ENCODE data around the gene THG1L.
A peak's percentile ranks its signal among the peaks of the same experiment; 100 is the strongest.

The THG1L gene

GRCh38 chr5:157729858-157730257, 1.4 kb upstream of the THG1L start:
- no peak for DNase-seq

DNA sequence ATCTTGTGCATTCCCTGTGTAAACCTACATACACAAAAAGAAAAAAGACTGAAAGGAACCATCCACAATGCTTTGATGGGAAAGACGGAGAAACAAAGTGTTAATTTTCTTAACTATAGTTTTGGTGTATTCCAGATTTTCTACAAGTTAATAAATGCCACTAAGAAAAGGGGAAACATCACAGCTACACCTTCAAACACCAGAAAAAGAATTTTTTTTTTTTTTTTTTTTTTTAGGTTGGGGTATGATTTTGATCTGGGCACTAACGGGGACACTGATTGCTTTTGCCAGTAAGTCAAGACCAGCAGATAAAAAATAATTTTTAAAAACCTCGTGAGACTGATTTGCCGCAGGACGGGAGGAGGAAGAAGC, 334 bp upstream of the THG1L start:
- no peak for DNase-seq

- no peak for DNase-seq
These were observed 902 bp downstream of the THG1L start for GRCh38 chr5:157732130-157732514.

DNA sequence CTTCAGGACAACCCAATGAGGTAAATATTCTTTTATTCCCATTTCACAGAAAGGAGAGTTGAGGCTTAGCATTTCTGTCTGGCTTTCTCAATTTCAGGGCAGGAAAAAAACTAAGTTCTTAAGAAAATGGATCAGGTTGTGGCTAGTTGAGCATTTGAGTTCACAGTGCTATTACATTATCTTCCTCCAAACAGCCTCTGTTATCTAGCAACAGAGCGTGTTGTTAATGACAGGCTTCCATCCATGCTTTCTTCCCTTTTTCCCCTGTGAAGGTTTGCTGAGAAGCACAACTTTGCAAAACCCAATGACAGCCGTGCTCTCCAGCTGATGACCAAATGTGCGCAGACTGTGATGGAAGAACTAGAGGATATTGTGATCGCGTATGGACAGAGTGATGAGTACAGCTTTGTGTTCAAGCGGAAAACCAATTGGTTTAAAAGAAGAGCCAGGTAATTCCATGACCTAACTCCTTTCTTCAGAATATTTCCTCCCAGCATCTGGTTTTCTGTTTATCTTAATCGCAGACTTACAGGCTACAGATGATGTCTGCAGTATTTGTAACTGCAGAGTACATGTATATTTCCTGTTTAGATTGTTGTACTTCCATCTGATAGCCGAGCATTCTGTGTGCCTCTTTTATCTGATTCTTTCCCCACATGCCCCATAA, 1.5 kb downstream of the THG1L start:
- no peak for DNase-seq

DNA sequence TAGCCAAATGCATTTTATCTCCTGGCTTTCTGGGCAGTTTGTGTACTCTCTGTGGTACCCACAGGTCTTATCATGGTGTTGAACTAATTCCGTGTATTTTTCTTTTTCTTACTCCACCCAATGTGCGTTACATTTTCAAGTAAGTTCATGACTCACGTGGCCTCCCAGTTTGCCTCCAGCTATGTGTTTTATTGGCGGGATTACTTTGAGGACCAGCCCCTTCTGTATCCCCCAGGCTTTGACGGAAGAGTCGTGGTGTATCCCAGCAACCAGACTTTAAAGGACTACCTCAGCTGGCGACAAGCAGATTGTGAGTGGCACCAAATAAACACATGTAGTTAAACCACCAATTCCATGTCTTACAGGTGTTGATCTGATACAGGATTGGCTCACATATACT, 3.2 kb downstream of the THG1L start:
- DNase-seq = no peak

- DNase-seq = no peak
These were observed 4.8 kb downstream of the THG1L start for GRCh38 chr5:157735991-157736390.

DNA sequence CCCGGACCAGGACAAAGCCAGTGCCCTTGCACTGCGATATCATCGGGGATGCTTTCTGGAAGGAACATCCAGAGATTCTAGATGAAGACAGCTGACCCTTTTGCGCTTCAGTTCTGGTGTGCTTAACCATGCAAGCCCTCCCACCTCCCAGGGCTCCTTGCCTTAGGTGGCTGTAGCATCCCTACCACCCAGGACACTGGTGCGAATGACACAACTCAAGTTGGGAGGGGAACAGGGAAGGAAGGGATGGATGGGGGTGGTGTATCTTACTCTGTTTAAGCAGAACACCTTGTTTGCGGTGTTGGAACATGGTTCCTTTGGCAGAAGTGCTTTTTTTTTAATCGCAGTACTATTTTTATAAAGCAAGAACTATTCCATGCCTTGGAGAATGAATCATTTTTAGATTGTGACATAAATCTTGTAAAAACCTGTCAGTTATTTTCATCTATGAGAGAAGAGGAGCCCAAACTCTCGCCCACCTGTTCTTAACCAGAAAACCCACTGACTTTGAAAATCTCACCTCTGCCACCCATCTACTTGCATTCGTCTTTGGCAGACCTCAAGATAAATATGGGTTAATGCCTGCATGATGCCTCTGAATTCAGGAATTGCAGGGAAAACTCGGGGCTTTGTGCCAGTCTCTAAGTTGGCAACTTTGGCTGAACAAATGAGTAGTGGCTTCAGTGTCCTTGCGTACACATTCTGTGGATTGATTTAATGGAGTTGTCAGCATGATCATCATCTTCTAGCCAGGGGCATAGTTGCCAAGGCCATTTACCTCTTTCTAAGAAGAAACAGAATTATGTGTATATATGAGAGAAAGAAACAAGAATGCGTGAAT, 8.4 kb downstream of the THG1L start:
- no peak for DNase-seq

- no peak for DNase-seq
These were observed 9.0 kb downstream of the THG1L start for GRCh38 chr5:157740229-157740610.

DNA sequence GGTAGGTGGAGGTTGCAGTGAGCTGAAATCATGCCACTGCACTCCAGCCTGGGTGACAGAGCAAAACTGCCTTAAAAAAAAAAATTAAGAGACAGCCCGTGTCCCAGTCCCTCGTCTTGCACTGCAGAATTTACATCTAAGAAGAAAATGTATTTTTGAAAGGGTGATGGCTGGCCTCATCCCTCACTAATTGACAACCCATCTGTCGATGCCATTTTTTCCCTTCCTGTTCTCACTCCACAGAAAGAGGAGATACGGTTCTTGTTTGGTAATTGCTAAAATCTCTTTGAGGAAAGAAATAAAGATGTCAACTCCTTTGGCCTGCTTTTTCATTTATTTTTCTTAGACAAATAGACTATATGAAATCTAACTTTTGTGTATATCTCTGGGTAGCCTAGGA, 9.9 kb downstream of the THG1L start:
- DNase-seq = no peak

DNA sequence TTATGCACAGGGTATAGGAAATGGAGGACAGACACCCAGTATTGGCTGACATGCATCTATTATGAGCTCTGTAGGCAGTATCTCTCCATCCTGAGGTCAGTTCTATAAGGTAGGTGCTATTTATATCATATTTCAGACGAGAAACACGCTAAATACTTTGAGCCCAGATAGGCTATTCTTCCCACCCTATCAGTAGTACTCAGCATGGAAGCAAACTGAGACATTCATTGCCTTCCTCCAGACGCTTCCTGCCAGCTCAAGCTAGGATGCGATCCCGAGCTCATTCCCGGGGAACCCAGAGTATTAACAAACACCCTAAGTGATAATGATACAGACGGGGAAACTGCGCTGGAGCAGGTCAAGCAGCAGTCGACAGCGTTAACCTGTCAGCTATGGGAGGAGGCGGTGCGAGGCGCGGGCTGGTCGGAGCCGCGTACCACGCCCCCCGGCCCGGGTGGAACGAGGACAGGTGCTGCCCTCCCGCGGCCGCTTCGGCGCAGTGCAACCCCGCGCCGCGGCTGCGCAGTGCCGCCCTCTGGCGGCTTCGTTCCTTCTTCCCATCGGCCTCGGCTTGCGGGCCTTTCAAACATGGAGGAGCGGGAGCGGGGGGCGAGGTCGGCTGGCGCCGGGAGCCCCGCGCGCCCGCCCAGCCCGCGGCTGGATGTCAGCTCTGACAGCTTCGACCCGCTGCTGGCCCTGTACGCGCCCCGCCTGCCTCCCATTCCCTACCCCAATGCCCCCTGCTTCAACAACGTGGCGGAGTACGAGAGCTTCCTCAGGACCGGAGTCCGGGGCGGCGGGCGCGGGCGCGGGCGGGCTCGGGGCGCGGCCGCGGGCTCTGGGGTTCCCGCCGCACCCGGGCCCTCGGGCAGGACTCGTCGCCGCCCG, 12.2 kb downstream of the THG1L start, which contains the start of gene LSM11:
TSS of gene LSM11 (plus strand) at position 550 of the 888 bp plus-strand sequence. CDS start at position 589, 39 bp downstream.
- DNase-seq = peak; percentile 18

GRCh38 chr5:157744051-157745011, 13.1 kb downstream of the THG1L start:
- no peak for DNase-seq

DNA sequence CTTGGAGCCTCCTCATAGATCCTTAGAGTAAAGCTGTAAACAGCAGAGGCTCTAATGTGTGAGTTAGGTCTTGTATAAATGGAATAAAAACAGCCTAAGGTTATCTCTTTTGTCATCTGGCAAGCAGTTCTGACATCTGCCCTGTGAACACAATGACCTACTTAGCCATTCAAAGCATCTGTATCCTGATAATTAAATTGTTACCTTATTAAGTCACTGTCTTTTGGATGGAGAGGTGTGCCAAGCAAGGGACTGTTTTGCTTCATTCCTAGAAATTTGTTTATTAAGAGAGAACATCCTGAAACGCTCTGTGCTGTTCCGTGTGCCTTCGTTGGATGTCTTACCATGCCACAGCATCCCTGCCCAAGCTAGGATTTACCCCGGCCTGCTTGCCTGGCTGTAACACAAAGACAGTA, 13.8 kb downstream of the THG1L start:
- no peak for DNase-seq

DNA sequence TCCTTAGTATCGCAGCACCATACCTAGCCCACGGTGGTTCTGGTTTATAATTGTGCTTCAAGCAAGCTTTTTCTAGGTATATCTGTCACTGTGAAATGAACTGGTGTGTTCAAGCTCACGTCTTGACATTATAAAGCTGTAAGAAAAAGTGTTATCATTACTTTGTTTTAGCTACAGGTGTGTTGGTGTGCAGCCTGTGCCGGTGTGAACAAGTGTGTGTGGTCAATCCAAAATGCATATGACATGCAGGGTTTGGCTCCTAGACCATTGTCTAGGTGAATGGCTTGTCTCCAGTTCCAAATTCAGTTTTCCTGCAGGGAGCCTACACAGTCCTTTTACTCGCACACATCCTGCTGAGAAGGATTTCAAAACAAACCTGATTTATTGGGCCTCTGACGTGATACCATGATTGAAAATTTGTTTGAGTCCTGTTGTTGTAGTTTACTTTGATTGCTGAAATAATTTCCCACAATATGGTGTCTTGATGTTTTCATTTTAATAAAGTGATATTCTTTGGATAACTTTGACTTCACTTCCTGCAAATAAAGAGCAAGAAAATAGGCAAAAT, 16.0 kb downstream of the THG1L start:
- no peak for DNase-seq

DNA sequence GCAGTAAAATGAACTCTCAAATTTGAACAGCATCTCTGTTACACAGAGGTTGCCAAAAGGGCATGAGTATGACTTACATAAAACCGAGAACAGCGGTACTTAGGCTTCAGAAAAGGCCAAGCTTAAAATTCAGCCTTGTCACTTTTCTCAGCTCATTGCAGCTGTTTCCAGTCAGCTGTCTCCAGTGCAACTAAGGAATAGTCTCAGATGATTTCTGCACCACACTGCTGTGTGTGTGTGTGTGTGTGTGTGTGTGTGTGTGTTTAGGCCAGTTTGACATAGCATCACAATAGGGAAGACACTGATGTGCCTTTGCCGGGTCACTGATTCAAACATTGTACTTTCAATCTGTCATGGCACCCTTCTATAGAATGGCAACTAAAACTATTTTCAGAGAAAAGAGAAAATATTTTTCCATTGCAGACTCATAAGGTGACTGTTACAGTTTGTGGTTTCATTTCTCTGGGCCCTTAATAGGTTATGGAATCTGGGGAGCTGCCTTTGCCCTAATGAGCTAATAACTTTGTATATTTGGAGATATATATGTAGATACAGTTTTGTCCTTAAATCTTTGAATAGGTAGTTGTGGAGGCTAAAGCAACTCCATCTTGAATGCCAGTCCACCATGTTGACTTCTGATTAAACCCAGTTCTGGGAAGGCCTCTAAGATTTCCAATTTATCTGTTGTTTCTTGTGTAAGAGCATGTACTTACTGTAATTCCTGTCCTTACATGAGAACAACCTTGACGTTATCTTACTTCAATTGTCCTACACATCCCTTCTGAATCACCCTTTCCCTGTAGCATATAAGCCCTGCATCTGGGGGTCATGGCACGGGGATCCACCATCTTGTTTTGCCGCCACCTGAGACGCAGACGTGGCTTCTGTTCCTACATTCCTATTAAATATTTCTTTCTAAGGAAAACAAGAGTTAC, 16.8 kb downstream of the THG1L start:
- no peak for DNase-seq

GRCh38 chr5:157748760-157749461, 17.7 kb downstream of the THG1L start:
- no peak for DNase-seq

DNA sequence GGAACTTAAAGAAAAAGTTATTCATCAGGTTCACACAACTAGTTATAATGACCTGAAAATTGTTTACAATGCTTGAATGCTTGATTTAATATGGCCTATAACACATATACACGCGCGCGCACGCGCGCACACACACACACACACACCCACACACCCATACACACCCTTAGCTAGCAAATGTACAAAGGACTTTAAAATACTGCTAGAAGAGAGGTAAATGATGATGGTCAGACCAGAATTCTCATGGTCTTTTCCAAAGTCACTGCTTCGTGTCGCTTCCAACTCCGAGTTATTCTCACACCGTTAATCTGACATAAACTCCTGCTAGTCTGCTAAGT, 18.2 kb downstream of the THG1L start:
- no peak for DNase-seq

DNA sequence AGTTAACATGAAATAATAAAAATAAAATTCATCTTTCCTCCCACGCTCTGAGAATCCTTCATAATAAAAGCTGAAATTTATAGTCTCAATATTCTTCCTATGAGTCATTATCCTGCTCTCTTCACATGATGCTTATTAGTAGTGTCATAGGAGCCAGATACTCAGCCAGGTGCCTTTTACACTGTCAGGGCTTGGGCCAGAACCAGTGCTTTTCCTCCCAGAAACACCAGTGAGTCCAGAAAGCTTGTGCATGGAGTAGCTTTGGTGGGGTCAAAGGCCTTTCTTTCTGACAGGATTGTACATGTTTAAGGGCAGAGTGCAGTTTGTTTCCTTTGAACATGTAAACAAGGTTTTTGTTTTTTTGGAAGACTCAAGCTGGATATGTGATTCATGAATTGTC, 19.1 kb downstream of the THG1L start:
- DNase-seq = no peak

GRCh38 chr5:157756122-157756521, 24.9 kb downstream of the THG1L start:
- no peak for DNase-seq

GRCh38 chr5:157758706-157759105, 27.5 kb downstream of the THG1L start:
- no peak for DNase-seq

All from NCI-H2029 treated with DMSO at 0.1 percent for 48 hours (cell line).